ENCODE data around the gene BTNL8.

The BTNL8 gene

GRCh38 chr5:180932660-180933059, 33.7 kb downstream of the BTNL8 start:
- TF ChIP-seq EZH2 (IDR thresholded peaks at IDR 0.05; ENCODE audit: borderline replicate concordance, low read depth, low read length, severe bottlenecking) (no peak), CTCF (IDR thresholded peaks at IDR 0.05; ENCODE audit: borderline replicate concordance, extremely low read depth, low read length, poor library complexity, severe bottlenecking) (no peak)
- no peaks in the 10 kb centered on the region for H3K27me3 ChIP-seq (ENCODE audit: insufficient read depth, low read length, poor library complexity)
- H3K79me2 ChIP-seq (ENCODE audit: insufficient read depth, low read length) = no peaks in the 10 kb centered on the region
- H3K9me3 ChIP-seq (ENCODE audit: insufficient read depth, low read length, severe bottlenecking) = peaks cover 8% of the 10 kb centered on the region
- H3K36me3 ChIP-seq (ENCODE audit: insufficient read depth, low read length) = no peaks in the 10 kb centered on the region
- ATAC-seq (ENCODE audit: insufficient read depth, low read depth) = no peak
- no peak for DNase-seq
- no peak overlapping the region for H3K9ac ChIP-seq (ENCODE audit: low read depth, low read length)
- no peak overlapping the region for H3K4me2 ChIP-seq (ENCODE audit: insufficient read depth, low read length)
- no peak overlapping the region for H3K4me3 ChIP-seq (ENCODE audit: low read depth in 1 of 2, low read length in 2 of 2)
- H4K20me1 ChIP-seq (ENCODE audit: insufficient read depth, low read length) = no peaks in the 10 kb centered on the region
- H3K4me1 ChIP-seq (ENCODE audit: insufficient read depth, low read length) = no peaks in the 10 kb centered on the region
- H3K27ac ChIP-seq (ENCODE audit: low read length) = no peak overlapping the region
- no peak overlapping the region for H2AFZ ChIP-seq (ENCODE audit: low read depth, low read length)

- Histone ChIP-seq H3K4me2 (ENCODE audit: insufficient read depth, low read length) (no peak overlapping the region), H3K79me2 (ENCODE audit: insufficient read depth, low read length) (no peaks in the 10 kb centered on the region), H3K4me3 (ENCODE audit: low read depth in 1 of 2, low read length in 2 of 2) (no peak overlapping the region), H3K9me3 (ENCODE audit: insufficient read depth, low read length, severe bottlenecking) (peaks cover 8% of the 10 kb centered on the region), H3K27me3 (ENCODE audit: insufficient read depth, low read length, poor library complexity) (no peaks in the 10 kb centered on the region), H3K36me3 (ENCODE audit: insufficient read depth, low read length) (no peaks in the 10 kb centered on the region), H3K4me1 (ENCODE audit: insufficient read depth, low read length) (no peaks in the 10 kb centered on the region), H3K9ac (ENCODE audit: low read depth, low read length) (no peak overlapping the region), H2AFZ (ENCODE audit: low read depth, low read length) (no peak overlapping the region), H4K20me1 (ENCODE audit: insufficient read depth, low read length) (no peaks in the 10 kb centered on the region), H3K27ac (ENCODE audit: low read length) (no peak overlapping the region)
- TF ChIP-seq CTCF (IDR thresholded peaks at IDR 0.05; ENCODE audit: borderline replicate concordance, extremely low read depth, low read length, poor library complexity, severe bottlenecking) (no peak), EZH2 (IDR thresholded peaks at IDR 0.05; ENCODE audit: borderline replicate concordance, low read depth, low read length, severe bottlenecking) (no peak)
- DNase-seq (no peak), ATAC-seq (ENCODE audit: insufficient read depth, low read depth) (no peak)
These were observed 36.2 kb downstream of the BTNL8 start for GRCh38 chr5:180935203-180935602.

- H3K79me2 ChIP-seq (ENCODE audit: insufficient read depth, low read length) = no peaks in the 10 kb centered on the region
- H3K4me2 ChIP-seq (ENCODE audit: insufficient read depth, low read length) = no peak overlapping the region
- H4K20me1 ChIP-seq (ENCODE audit: insufficient read depth, low read length) = no peaks in the 10 kb centered on the region
- no peak for DNase-seq
- no peak for TF ChIP-seq EZH2 (IDR thresholded peaks at IDR 0.05; ENCODE audit: borderline replicate concordance, low read depth, low read length, severe bottlenecking)
- TF ChIP-seq CTCF (IDR thresholded peaks at IDR 0.05; ENCODE audit: borderline replicate concordance, extremely low read depth, low read length, poor library complexity, severe bottlenecking) = no peak
- H3K27ac ChIP-seq (ENCODE audit: low read length) = no peak overlapping the region
- H3K9ac ChIP-seq (ENCODE audit: low read depth, low read length) = no peak overlapping the region
- H3K27me3 ChIP-seq (ENCODE audit: insufficient read depth, low read length, poor library complexity) = no peaks in the 10 kb centered on the region
- H3K4me1 ChIP-seq (ENCODE audit: insufficient read depth, low read length) = no peaks in the 10 kb centered on the region
- ATAC-seq (ENCODE audit: insufficient read depth, low read depth) = no peak
- H3K4me3 ChIP-seq (ENCODE audit: low read depth in 1 of 2, low read length in 2 of 2) = no peak overlapping the region
- peaks cover 5% of the 10 kb centered on the region for H3K9me3 ChIP-seq (ENCODE audit: insufficient read depth, low read length, severe bottlenecking)
- no peaks in the 10 kb centered on the region for H3K36me3 ChIP-seq (ENCODE audit: insufficient read depth, low read length)
- no peak overlapping the region for H2AFZ ChIP-seq (ENCODE audit: low read depth, low read length)
These were observed 39.3 kb downstream of the BTNL8 start for GRCh38 chr5:180938294-180938693.

Measured in DND-41 (cell line).